PC-3 (cell line): ENCODE results near the gene HYAL4. TPM values are rescaled to one million over a fixed set of nuclear protein-coding genes. Genes with fewer than 3 reads are reported as not detected.

Experiments
- ATAC-seq: fragments of 200-7000 bp; cut with Tn5 transposase; 2 replicates; pipeline ENCODE4 v1.9.1; 2020; ENCODE audit warnings: mild to moderate bottlenecking, moderate library complexity
- Bru-seq: library from RNA; stranded (reverse); fragments of 400-500 nt; gene quantifications from one replicate; lab custom pipeline; 2021; lab: Mats Ljungman, UMichigan
- BruChase-seq, 2 experiments: library from RNA; stranded (reverse); fragments of 400-500 nt; gene quantifications; one replicate each; lab custom pipeline; 2021; lab: Mats Ljungman, UMichigan
- BruUV-seq: library from RNA; stranded (reverse); fragments of 400-500 nt; replicated peaks from 2 replicates; lab custom pipeline; 2021; lab: Mats Ljungman, UMichigan
- CTCF ChIA-PET: fragments of 300-600 bp; sonication (Branson Sonifier 250); formaldehyde crosslinking; loops from one replicate; lab custom pipeline; 2022; ENCODE audit warnings: antibody characterized with exemption; lab: Charles Lee
- POLR2A ChIA-PET: fragments of 300-600 bp; sonication (Branson Sonifier 250); formaldehyde crosslinking; loops from one replicate; lab custom pipeline; 2022; ENCODE audit warnings: antibody characterized with exemption; ENCODE audit not compliant: unreplicated experiment; lab: Charles Lee
- DNase-seq: peaks from one replicate; pipeline ENCODE4 v3.0.0-alpha.2; 2015
- H2AFZ ChIP-seq: fragments of 300-600 bp; sonication (generic); 2 replicates; pipeline ENCODE4 v1.6.0; 2016; ENCODE audit warnings: antibody characterized with exemption, low read length
- H3F3A ChIP-seq: fragments of 300-600 bp; sonication (generic); one replicate; pipeline ENCODE4 v1.6.0; 2017; ENCODE audit warnings: antibody characterized with exemption, low read length, control low read depth, mild to moderate bottlenecking; ENCODE audit not compliant: unreplicated experiment
- H3K27ac ChIP-seq: fragments of 300-600 bp; sonication (generic); 2 replicates; pipeline ENCODE4 v1.5.1; 2016; ENCODE audit warnings: mild to moderate bottlenecking, low read length
- H3K27me3 ChIP-seq: fragments of 300-600 bp; sonication (generic); 2 replicates; pipeline ENCODE4 v1.6.1; 2016; ENCODE audit warnings: low read length, mixed read lengths
- H3K36me3 ChIP-seq: fragments of 300-600 bp; sonication (generic); 2 replicates; pipeline ENCODE4 v1.6.1; 2016; ENCODE audit warnings: low read depth, mixed run types, low read length, mixed read lengths
- H3K4me1 ChIP-seq: fragments of 300-600 bp; sonication (generic); 2 replicates; pipeline ENCODE4 v1.5.1; 2016; ENCODE audit warnings: low read length; ENCODE audit not compliant: insufficient read depth
- H3K4me2 ChIP-seq: fragments of 300-600 bp; sonication (generic); 2 replicates; pipeline ENCODE4 v1.6.0; 2016; ENCODE audit warnings: low read length
- H3K4me3 ChIP-seq: fragments of 300-600 bp; sonication (generic); 2 replicates; pipeline ENCODE4 v1.5.1; 2016; ENCODE audit warnings: mild to moderate bottlenecking, low read length, mixed read lengths
- H3K79me2 ChIP-seq: fragments of 300-600 bp; sonication (generic); 2 replicates; pipeline ENCODE4 v1.6.1; 2017; ENCODE audit warnings: low read length, mixed read lengths
- H3K9ac ChIP-seq: fragments of 300-600 bp; sonication (generic); 2 replicates; pipeline ENCODE4 v1.6.0; 2016; ENCODE audit warnings: mild to moderate bottlenecking, low read length
- H3K9me2 ChIP-seq: fragments of 300-600 bp; sonication (generic); replicated peaks from 2 replicates; pipeline ENCODE4 v1.6.1; 2016; ENCODE audit warnings: mixed run types, low read length, mixed read lengths
- H3K9me3 ChIP-seq: fragments of 300-600 bp; sonication (generic); 2 replicates; pipeline ENCODE4 v1.6.1; 2016; ENCODE audit warnings: low read length, mixed read lengths
- H4K20me1 ChIP-seq: fragments of 300-600 bp; sonication (generic); 2 replicates; pipeline ENCODE4 v1.6.1; 2016; ENCODE audit warnings: low read length, mixed read lengths
- EZH2 ChIP-seq: fragments of 300-600 bp; sonication (generic); IDR thresholded peaks from one replicate; pipeline ENCODE4 v1.6.1; 2017; ENCODE audit warnings: antibody characterized with exemption, mild to moderate bottlenecking, low read length; ENCODE audit not compliant: unreplicated experiment
- EZH2phosphoT487 ChIP-seq: fragments of 300-600 bp; sonication (generic); IDR thresholded peaks from 2 replicates; pipeline ENCODE4 v1.6.1; 2018; ENCODE audit warnings: mild to moderate bottlenecking, antibody characterized with exemption, low read length, borderline replicate concordance
- intact Hi-C: fragments of 100-400 bp; cut with micrococcal nuclease; formaldehyde crosslinking; loops from 2 replicates; pipeline ENCODE4 v1.9.0; 2023
- long read RNA-seq: library from polyadenylated mRNA; unstranded; transcript quantifications from one replicate; pipeline ENCODE4 v2.0.0, GENCODE V29; 2021; ENCODE audit not compliant: unreplicated experiment
- total RNA-seq: library from RNA; depleted of rRNA; stranded (reverse); fragments of >200 nt; gene quantifications from 2 replicates; pipeline ENCODE4 v1.2.3, GENCODE V29; 2014; rRNA removed
- TF ChIP-seq, protein P1 (sequence below): fragments of 300-600 bp; sonication (generic); conservative IDR thresholded peaks from 2 replicates; pipeline ENCODE4 v1.5.1; 2017; ENCODE audit warnings: antibody characterized with exemption, low read depth, mild to moderate bottlenecking, low read length

Gene HYAL4, protein sequence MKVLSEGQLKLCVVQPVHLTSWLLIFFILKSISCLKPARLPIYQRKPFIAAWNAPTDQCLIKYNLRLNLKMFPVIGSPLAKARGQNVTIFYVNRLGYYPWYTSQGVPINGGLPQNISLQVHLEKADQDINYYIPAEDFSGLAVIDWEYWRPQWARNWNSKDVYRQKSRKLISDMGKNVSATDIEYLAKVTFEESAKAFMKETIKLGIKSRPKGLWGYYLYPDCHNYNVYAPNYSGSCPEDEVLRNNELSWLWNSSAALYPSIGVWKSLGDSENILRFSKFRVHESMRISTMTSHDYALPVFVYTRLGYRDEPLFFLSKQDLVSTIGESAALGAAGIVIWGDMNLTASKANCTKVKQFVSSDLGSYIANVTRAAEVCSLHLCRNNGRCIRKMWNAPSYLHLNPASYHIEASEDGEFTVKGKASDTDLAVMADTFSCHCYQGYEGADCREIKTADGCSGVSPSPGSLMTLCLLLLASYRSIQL
- 0.26 and 0.98 TPM in 2 replicates for total RNA-seq
- percentile 22 among the genes with signal in this experiment for Bru-seq, nascent RNA
- BruChase-seq, experiment 1, labeled RNA remaining after a 6-hour chase: percentile 23 among the genes with signal in this experiment
- percentile 32 among the genes with signal in this experiment for BruChase-seq, experiment 2, labeled RNA remaining after a 2-hour chase
- long read RNA-seq: 0 reads

DNA sequence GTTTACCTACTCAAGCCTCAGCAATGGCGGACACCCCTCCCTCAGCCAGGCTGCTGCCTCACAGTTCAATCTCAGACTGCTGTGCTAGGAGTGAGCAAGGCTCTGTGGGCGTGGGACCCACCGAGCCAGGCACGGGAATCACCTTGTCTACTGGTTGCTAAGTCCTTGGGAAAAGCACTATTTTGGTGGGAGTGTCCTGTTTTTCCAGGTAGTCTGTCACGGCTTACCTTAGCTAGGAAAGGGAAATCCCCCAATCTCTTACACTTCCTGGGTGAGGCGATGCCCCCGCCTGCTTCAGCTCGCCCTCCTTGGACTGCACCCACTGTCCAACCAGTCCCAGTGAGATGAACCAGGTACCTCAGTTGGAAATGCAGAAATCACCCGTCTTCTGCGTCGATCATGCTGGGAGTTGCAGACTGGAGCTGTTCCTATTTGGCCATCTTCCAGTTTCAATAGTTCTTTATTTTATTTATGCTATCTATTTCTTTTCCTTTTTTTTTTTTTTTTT lies at the start of gene HYAL4:
Gene HYAL4, plus strand, starts transcription at position 458 of the 508 bp plus-strand sequence. CDS start 23,105 bp downstream, outside the sequence.
- TF ChIP-seq EZH2phosphoT487 (no peak), EZH2 (no peak)
- TF ChIP-seq, protein P1, sequence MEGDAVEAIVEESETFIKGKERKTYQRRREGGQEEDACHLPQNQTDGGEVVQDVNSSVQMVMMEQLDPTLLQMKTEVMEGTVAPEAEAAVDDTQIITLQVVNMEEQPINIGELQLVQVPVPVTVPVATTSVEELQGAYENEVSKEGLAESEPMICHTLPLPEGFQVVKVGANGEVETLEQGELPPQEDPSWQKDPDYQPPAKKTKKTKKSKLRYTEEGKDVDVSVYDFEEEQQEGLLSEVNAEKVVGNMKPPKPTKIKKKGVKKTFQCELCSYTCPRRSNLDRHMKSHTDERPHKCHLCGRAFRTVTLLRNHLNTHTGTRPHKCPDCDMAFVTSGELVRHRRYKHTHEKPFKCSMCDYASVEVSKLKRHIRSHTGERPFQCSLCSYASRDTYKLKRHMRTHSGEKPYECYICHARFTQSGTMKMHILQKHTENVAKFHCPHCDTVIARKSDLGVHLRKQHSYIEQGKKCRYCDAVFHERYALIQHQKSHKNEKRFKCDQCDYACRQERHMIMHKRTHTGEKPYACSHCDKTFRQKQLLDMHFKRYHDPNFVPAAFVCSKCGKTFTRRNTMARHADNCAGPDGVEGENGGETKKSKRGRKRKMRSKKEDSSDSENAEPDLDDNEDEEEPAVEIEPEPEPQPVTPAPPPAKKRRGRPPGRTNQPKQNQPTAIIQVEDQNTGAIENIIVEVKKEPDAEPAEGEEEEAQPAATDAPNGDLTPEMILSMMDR: no peak
- peak within 1 kb of the TSS; percentile 56 for H3K4me2 ChIP-seq
- no peak within 1 kb of the TSS for H2AFZ ChIP-seq
- H3K9ac ChIP-seq: no peak within 1 kb of the TSS
- no peaks in the 10 kb centered on the region for H3K9me2 ChIP-seq
- DNase-seq: no peak
- no peak for ATAC-seq
- peaks cover 44% of the 10 kb centered on the region for H3K4me1 ChIP-seq
- ChIA-PET CTCF (no interaction called here), POLR2A (no interaction called here)
- no peaks in the 10 kb centered on the region for H3K9me3 ChIP-seq
- no peaks in the 10 kb centered on the region for H3K79me2 ChIP-seq
- no peaks in the 10 kb centered on the region for H3K27me3 ChIP-seq
- no peak within 1 kb of the TSS for H3K4me3 ChIP-seq
- no TSS peak for BruUV-seq
- no peaks in the 10 kb centered on the region for H3F3A ChIP-seq
- no peaks in the 10 kb centered on the region for H4K20me1 ChIP-seq
- peak within 1 kb of the TSS; percentile 76 for H3K27ac ChIP-seq
- no peaks in the 10 kb centered on the region for H3K36me3 ChIP-seq
- intact Hi-C loops: no loop called here

DNA sequence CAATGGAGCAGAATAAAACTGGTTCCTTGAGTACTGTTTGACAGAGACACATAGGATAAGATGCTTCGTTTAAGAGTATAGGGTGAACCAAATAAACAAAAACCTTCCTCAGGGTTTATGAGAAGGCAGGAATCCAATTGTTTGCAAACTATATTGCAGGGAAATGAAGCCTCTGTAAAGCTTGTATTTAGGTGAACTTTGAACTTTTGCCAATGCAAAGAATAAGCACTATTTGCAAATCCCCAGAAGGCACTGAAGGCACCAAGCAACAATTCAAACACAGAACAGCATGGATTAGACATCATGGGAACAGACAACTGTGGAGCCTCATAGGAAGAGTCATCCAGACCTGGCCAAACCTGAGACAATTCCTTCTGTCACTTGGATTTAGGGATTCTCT lies 49.1 kb upstream of the HYAL4 start:
- DNase-seq (no peak), ATAC-seq (no peak)
- Histone ChIP-seq H4K20me1 (no peaks in the 10 kb centered on the region), H2AFZ (no peak overlapping the region), H3K79me2 (no peaks in the 10 kb centered on the region), H3K27me3 (no peaks in the 10 kb centered on the region), H3K9ac (no peak overlapping the region), H3K4me3 (no peak overlapping the region), H3K27ac (no peak overlapping the region), H3K9me3 (no peaks in the 10 kb centered on the region), H3K4me2 (no peak overlapping the region), H3K36me3 (no peaks in the 10 kb centered on the region), H3F3A (no peaks in the 10 kb centered on the region), H3K9me2 (no peaks in the 10 kb centered on the region), H3K4me1 (peaks cover 19% of the 10 kb centered on the region)
- ChIA-PET CTCF (no interaction called here), POLR2A (interaction anchor here (0.6 kb wide), 1 partner anchor 149 kb away, joined by 5 read pairs; no protein-coding TSS in a partner anchor)
- TF ChIP-seq EZH2phosphoT487: no peak
- TF ChIP-seq, protein P1: no peak
- no peak for TF ChIP-seq EZH2
- no TSS peak for BruUV-seq
- intact Hi-C loops: loop anchor here (5.0 kb wide), 2 partner anchors 214 to 356 kb away; no protein-coding TSS in a partner anchor
